Neural cell (in vitro differentiated cells): ENCODE data around the gene FNBP1L.

Experiments
- CTCF ChIP-seq: fragments of 450-650 bp; IDR thresholded peaks from 2 replicates; pipeline ENCODE4 v1.5.1; 2014; ENCODE audit warnings: antibody characterized with exemption, mild to moderate bottlenecking, moderate library complexity; ENCODE audit not compliant: poor library complexity, severe bottlenecking
- EP300 ChIP-seq: fragments of 450-650 bp; conservative IDR thresholded peaks from 2 replicates; pipeline ENCODE4 v1.6.1; 2014; ENCODE audit warnings: antibody characterized with exemption, mild to moderate bottlenecking, moderate library complexity; ENCODE audit not compliant: poor library complexity, severe bottlenecking
- EZH2 ChIP-seq: fragments of 200-600, 300-800 bp; shearing (Covaris generic), sonication (generic); IDR thresholded peaks from 2 replicates; pipeline ENCODE4 v1.6.1; 2014; ENCODE audit warnings: antibody characterized with exemption, low read length, borderline replicate concordance, mild to moderate bottlenecking; ENCODE audit not compliant: insufficient read depth, poor library complexity, severe bottlenecking
- MXI1 ChIP-seq: fragments of 450-650 bp; conservative IDR thresholded peaks from 2 replicates; pipeline ENCODE4 v1.6.1; 2014; ENCODE audit warnings: antibody characterized with exemption, mild to moderate bottlenecking; ENCODE audit not compliant: poor library complexity, severe bottlenecking
- POLR2AphosphoS5 ChIP-seq: IDR thresholded peaks from 2 replicates; pipeline ENCODE4 v1.6.1; 2012
- RAD21 ChIP-seq: fragments of 450-650 bp; conservative IDR thresholded peaks from 2 replicates; pipeline ENCODE4 v1.6.1; 2014; ENCODE audit warnings: antibody characterized with exemption, mild to moderate bottlenecking, moderate library complexity
- REST ChIP-seq: IDR thresholded peaks from 2 replicates; pipeline ENCODE4 v1.6.1; 2012; ENCODE audit warnings: borderline replicate concordance
- SMC3 ChIP-seq: fragments of 450-650 bp; conservative IDR thresholded peaks from 2 replicates; pipeline ENCODE4 v1.6.1; 2014; ENCODE audit warnings: antibody characterized with exemption, mild to moderate bottlenecking, moderate library complexity; ENCODE audit not compliant: poor library complexity
- TAF1 ChIP-seq: IDR thresholded peaks from 2 replicates; pipeline ENCODE4 v1.6.1; 2012; ENCODE audit warnings: low read depth

GRCh38 chr1:93426181-93426580 is 21.7 kb upstream of the FNBP1L start:
- no peak for TF ChIP-seq CTCF
- TF ChIP-seq SMC3, result no peak
- TF ChIP-seq EP300, result no peak
- TF ChIP-seq REST, result no peak
- no peak for TF ChIP-seq EZH2
- TF ChIP-seq RAD21, result no peak
- no peak for TF ChIP-seq TAF1
- no peak for TF ChIP-seq POLR2AphosphoS5
- TF ChIP-seq MXI1, result no peak
